Skeletal muscle satellite cell (primary cell): ENCODE results near the gene DNM2.
"Not testable (repeated sequence)": the region's sequence is repeated elsewhere in the genome, so short reads cannot be mapped to it uniquely, and the experiment has no call there.

Experiments used
- H3K27me3 ChIP-seq: 2 replicates; pipeline ENCODE4 v1.7.0; 2013; ENCODE audit warnings: low read length; ENCODE audit not compliant: control insufficient read depth, insufficient read depth
- H3K36me3 ChIP-seq: 2 replicates; pipeline ENCODE4 v1.7.0; 2013; ENCODE audit warnings: mild to moderate bottlenecking, control low read depth, low read length; ENCODE audit not compliant: insufficient read depth
- H3K4me1 ChIP-seq: 2 replicates; pipeline ENCODE4 v1.7.0; 2013; ENCODE audit warnings: low read length; ENCODE audit not compliant: control insufficient read depth, insufficient read depth
- H3K4me2 ChIP-seq: 2 replicates; pipeline ENCODE4 v1.7.0; 2013; ENCODE audit warnings: mild to moderate bottlenecking, low read length
- H3K4me3 ChIP-seq: 2 replicates; pipeline ENCODE4 v1.7.0; 2013; ENCODE audit warnings: low read length
- H3K9ac ChIP-seq: 2 replicates; pipeline ENCODE4 v1.7.0; 2013; ENCODE audit warnings: mild to moderate bottlenecking, low read depth, low read length, moderate library complexity
- H3K9me3 ChIP-seq: replicated peaks from 2 replicates; pipeline ENCODE4 v1.7.0; 2013; ENCODE audit warnings: mild to moderate bottlenecking, control low read depth, low read length

Gene DNM2

DNA sequence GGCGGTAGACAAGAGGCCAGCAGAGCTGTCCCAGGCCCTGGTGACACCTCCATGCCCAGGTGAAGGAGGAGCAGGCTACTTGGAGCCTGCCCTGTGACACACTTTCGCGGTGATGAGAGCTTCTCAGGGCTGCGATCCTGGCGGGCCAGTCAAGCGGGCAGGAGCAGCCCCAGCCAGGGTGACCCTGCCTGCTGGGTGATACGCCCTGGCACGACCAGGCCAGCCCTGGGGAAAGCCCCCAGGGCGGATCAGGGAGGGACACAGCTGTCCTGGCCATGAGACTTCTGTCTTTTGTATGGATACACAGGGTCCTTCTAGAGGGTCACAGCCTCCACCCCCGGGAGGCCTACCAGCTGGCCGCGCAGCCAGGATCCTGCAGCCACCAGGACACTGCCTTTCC lies 13.1 kb downstream of the DNM2 start:
- H3K36me3 ChIP-seq = peaks cover 6% of the 10 kb centered on the region
- H3K4me1 ChIP-seq = no peaks in the 10 kb centered on the region
- no peaks in the 10 kb centered on the region for H3K27me3 ChIP-seq
- H3K9ac ChIP-seq = no peak overlapping the region
- no peak overlapping the region for H3K4me3 ChIP-seq
- H3K4me2 ChIP-seq = no peak overlapping the region
- no peaks in the 10 kb centered on the region for H3K9me3 ChIP-seq

DNA sequence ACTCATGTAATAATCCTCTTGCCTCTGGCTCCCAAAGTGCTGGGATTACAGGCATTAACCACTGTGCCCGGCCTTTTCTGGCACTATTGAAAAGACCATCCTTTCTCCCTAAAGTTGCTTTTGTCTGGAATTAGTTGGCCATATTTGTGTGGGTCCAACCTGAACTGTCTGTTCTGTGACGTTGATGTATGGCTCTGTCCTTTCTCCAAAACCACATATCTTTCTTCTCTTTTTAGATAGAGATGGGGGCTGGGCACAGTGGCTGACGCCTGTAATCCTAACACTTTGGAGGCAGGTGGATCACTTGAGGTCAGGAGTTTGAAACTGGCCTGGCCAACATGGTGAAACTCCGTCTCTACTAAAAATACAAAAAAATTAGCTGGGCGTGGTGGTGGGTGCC lies 17.9 kb downstream of the DNM2 start:
- Histone ChIP-seq H3K4me2 (no peak overlapping the region), H3K36me3 (peaks cover 7% of the 10 kb centered on the region), H3K4me1 (no peaks in the 10 kb centered on the region), H3K9me3 (no peaks in the 10 kb centered on the region), H3K9ac (no peak overlapping the region), H3K27me3 (no peaks in the 10 kb centered on the region), H3K4me3 (no peak overlapping the region)

DNA sequence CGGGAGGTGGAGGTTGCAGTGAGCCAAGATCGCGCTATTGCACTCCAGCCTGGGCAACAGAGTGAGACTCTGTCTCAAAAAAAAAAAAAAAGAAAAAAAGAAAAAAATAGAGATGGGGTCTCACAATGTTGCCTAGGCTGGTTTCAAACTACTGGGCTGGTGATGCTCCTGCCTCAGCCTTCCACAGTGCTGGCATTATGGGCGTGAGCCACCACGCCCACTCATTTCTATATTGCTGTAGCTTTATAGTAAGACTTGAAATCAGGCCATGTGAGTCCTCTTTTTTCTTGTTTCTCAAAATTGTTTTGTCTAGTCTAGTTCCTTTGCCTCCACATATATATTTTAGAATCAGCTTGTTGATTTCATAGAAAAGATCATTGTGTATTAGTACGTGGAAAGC lies 18.3 kb downstream of the DNM2 start:
- H3K36me3 ChIP-seq = peaks cover 7% of the 10 kb centered on the region
- no peak overlapping the region for H3K4me2 ChIP-seq
- no peak overlapping the region for H3K9ac ChIP-seq
- H3K4me3 ChIP-seq = no peak overlapping the region
- H3K27me3 ChIP-seq = no peaks in the 10 kb centered on the region
- no peaks in the 10 kb centered on the region for H3K9me3 ChIP-seq
- H3K4me1 ChIP-seq = no peaks in the 10 kb centered on the region

DNA sequence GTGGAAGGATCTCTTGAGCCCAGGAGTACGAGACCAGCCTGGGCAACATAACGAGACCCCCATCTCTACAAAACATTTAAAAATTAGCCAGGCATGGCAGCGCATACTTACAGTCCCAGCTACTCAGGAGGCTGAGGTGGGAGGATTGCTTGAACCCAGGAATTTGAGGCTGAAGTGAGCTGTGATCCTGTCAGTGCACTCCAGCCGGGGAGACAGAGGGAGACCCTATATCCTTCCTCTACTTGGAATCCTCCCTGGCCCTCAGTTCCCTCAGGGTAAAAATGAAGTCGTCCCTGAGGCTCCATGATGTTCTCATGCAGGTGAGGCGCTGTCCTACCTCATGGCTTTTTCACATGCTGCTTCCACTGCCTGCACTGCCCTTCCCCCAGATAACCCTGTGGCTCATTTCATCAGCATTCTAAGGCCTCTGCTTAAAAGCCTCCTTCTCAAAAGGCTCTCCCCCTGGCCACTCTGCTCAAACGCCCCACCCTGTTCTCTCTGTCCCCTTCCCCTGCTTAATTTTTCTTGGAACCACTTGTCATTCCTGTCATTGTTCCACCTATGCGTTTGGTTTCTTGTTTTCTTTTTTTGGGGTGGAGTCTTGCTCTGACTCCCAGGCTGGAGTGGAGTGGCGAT lies 19.2 kb downstream of the DNM2 start:
- no peaks in the 10 kb centered on the region for H3K4me1 ChIP-seq
- no peaks in the 10 kb centered on the region for H3K9me3 ChIP-seq
- no peaks in the 10 kb centered on the region for H3K27me3 ChIP-seq
- no peak overlapping the region for H3K4me2 ChIP-seq
- no peak overlapping the region for H3K4me3 ChIP-seq
- no peak overlapping the region for H3K9ac ChIP-seq
- H3K36me3 ChIP-seq = peaks cover 7% of the 10 kb centered on the region

DNA sequence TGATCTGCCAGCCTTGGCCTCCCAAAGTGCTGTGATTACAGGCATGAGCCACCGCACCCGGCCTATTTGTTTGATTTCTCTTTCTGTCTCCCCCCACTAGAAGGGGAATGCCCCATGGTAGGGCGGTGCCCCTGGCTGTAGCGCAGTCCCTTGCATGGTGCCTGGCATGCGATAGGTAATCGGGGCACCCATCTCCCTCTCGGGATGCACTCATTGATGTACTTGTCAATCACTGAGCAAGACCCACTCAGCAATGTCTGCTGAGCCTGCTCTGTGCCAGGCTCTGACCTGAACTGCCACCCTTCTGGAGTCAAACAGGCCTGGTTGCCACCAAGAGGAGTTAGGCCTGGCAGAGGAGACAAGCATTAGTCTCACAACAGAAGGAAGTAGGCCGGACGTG lies 19.8 kb downstream of the DNM2 start:
- Histone ChIP-seq H3K4me2 (no peak overlapping the region), H3K27me3 (no peaks in the 10 kb centered on the region), H3K9ac (no peak overlapping the region), H3K4me3 (no peak overlapping the region), H3K36me3 (peaks cover 7% of the 10 kb centered on the region), H3K9me3 (no peaks in the 10 kb centered on the region), H3K4me1 (no peaks in the 10 kb centered on the region)

DNA sequence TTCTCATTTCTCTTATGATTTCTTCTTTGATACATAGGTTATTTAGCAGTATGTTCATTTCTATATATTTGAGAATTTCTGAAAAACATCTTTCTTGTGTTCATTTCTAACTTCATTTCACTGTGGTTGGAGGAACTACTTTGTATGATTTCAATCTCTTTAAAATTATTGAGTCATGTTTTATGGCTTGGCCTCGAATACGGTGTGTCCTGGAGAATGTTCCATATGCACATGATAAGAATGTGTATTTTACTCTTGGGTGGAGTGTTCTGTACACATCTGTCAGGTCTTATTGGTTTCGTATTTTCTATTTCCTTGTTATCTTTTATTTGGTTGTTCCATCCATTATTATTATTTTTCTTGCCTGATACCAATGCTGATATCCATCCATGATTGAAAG lies 22.9 kb downstream of the DNM2 start:
- no peak overlapping the region for H3K4me3 ChIP-seq
- no peaks in the 10 kb centered on the region for H3K27me3 ChIP-seq
- H3K4me1 ChIP-seq = peaks cover 8% of the 10 kb centered on the region
- H3K9me3 ChIP-seq = no peaks in the 10 kb centered on the region
- H3K36me3 ChIP-seq = peaks cover 7% of the 10 kb centered on the region
- H3K9ac ChIP-seq = no peak overlapping the region
- H3K4me2 ChIP-seq = no peak overlapping the region

DNA sequence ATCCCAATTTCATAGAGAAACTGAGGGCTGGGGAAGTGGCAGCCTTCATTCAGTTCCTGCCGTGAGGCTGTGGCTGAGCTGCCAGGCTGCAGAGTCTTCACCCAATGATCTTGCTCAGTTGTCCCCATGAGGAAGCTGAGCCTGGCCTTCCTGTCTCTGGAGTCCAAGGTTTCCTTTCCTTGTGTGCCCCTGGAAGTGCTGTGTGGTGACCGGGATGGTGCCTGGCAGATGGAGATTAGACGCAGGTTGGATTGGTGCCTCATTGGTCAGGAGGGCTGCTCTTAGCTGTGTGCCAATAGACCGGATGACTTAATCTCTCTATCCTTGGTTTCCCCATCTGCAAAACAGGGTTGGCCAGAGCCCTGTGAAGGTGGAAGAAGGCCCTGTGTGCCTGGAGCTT lies 24.6 kb downstream of the DNM2 start:
- H3K4me2 ChIP-seq = no peak overlapping the region
- no peaks in the 10 kb centered on the region for H3K9me3 ChIP-seq
- H3K27me3 ChIP-seq = no peaks in the 10 kb centered on the region
- H3K9ac ChIP-seq = no peak overlapping the region
- no peaks in the 10 kb centered on the region for H3K36me3 ChIP-seq
- no peak overlapping the region for H3K4me3 ChIP-seq
- H3K4me1 ChIP-seq = peaks cover 8% of the 10 kb centered on the region

DNA sequence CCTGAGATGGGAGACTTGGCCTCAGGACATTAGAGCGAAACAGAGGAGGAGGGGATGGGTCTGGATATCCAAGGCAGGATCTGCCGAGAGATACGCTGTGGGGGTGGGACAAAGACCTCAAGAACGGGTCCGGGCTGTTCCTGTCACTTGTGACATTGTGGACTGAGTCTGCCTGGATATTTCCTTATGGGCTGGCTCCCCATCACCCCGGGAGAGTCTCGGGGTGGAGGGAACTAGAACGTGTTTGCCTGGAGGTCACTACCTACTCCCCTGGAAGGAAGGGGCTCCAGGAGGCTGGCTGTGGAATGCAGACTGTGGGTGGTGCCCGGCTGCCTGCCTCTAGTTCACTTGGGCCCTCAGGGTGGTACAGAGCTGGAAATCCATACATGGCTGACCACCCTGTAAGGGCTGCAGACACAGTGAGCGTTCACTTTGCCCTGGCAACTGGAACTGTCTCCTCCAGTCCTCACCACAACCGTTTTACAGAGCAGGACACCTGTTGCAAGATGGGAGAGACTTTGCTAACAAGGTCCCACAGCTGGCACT lies 26.4 kb downstream of the DNM2 start:
- no peak overlapping the region for H3K4me2 ChIP-seq
- no peaks in the 10 kb centered on the region for H3K9me3 ChIP-seq
- no peak overlapping the region for H3K9ac ChIP-seq
- peaks cover 15% of the 10 kb centered on the region for H3K4me1 ChIP-seq
- no peak overlapping the region for H3K4me3 ChIP-seq
- no peaks in the 10 kb centered on the region for H3K36me3 ChIP-seq
- H3K27me3 ChIP-seq = no peaks in the 10 kb centered on the region

DNA sequence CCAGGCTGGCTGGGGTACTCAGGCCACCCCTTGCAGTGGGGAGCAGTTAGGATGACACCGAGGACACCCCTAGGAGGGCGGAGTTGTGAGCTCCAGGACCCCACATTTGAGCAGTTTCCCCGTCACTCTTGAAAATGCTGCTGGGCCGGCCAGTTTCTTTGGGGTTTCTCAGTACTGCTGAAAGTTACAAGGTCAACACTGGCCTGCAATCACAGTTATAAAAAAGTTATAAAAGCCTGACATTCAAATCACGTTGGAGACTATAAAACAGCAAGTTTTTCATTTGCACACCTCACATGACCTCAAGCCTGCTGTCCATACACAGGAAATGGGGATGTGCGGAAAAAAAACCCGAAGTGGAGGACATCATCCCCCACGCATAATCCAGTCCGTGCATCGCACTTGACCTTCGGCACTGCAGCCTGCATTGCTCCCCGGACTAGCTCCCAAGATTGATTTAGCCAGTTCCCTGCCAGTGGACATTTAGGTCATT lies 27.0 kb downstream of the DNM2 start:
- Histone ChIP-seq H3K4me2 (no peak overlapping the region), H3K36me3 (no peaks in the 10 kb centered on the region), H3K4me1 (peaks cover 19% of the 10 kb centered on the region), H3K9me3 (no peaks in the 10 kb centered on the region), H3K27me3 (no peaks in the 10 kb centered on the region), H3K4me3 (no peak overlapping the region), H3K9ac (no peak overlapping the region)

DNA sequence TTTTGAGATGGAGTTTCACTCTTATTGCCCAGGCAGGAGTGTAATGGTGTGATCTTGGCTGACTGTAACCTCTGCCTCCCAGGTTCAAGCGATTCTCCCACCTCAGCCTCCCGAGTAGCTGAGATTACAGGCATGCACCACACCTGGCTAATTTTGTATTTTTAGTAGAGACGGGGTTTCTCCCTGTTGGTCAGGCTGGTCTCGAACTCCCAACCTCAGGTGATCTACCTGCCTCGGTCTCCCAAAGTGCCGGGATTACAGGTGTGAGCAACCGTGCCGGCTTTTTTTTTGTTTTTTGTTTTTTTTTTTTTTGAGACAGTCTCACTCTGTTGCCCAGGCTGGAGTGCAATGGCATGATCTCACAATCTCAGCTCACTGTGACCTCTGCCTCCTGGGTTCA lies 28.6 kb downstream of the DNM2 start:
- H3K4me3 ChIP-seq, H3K36me3 ChIP-seq, H3K27me3 ChIP-seq, H3K4me2 ChIP-seq, H3K9me3 ChIP-seq, H3K9ac ChIP-seq: not testable (repeated sequence)
- peaks cover 23% of the 10 kb centered on the region for H3K4me1 ChIP-seq

DNA sequence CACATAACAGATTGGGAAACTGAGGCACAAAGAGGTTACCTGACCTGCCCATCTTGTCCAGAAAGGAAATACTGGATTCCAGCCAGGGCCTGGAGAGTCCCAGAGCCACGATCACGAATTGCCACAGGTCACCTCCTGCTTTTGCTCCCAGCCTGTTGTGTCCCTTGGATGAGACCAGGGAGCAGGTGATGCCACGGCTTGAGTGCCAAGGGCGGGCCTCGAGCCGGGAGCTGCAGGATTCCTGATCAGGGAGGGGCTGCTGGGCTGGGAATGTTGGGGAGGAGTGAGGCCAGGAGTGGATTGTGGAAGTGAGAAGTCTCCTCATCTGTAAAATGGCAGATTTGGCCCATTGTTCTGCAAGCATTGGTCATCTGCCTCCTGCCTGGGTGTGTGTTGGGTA lies 29.4 kb downstream of the DNM2 start:
- H3K9ac ChIP-seq = no peak overlapping the region
- no peak overlapping the region for H3K4me2 ChIP-seq
- H3K4me1 ChIP-seq = peaks cover 23% of the 10 kb centered on the region
- H3K27me3 ChIP-seq = no peaks in the 10 kb centered on the region
- H3K9me3 ChIP-seq = no peaks in the 10 kb centered on the region
- H3K36me3 ChIP-seq = no peaks in the 10 kb centered on the region
- no peak overlapping the region for H3K4me3 ChIP-seq

DNA sequence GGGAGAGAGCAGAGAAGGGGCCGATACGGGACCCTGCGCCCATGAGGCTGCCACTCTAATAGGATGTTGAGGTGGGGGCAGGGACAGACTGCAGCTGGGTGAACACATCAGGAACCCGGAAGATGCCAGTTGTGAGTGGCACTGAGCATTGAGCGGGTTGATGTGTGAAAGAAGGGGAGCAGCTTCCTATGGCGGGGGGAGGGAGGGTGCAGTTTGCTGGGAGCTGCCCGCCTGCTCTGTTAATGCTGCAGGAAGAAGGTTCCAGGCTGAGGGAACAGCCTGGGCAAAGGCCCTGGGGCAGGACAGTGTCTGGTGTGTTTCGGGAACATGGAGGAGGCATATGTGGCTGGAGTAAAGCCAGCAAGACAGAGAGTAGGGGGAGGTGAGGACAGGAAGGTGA lies 29.8 kb downstream of the DNM2 start:
- no peak overlapping the region for H3K4me2 ChIP-seq
- H3K4me1 ChIP-seq = peaks cover 23% of the 10 kb centered on the region
- no peaks in the 10 kb centered on the region for H3K36me3 ChIP-seq
- no peak overlapping the region for H3K4me3 ChIP-seq
- H3K9ac ChIP-seq = no peak overlapping the region
- H3K9me3 ChIP-seq = no peaks in the 10 kb centered on the region
- H3K27me3 ChIP-seq = no peaks in the 10 kb centered on the region
